HEK293 (cell line): ENCODE results near the gene NDRG4.

Source experiments
- CTCF ChIA-PET: fragments of 350-600 bp; formaldehyde crosslinking; extraction: SDS; loops from one replicate; lab custom pipeline; 2021; ENCODE audit warnings: antibody characterized with exemption; lab: Yijun Ruan, JAX
- POLR2A ChIA-PET: fragments of 300-600 bp; formaldehyde crosslinking; extraction: SDS; loops from one replicate; lab custom pipeline; 2020; ENCODE audit warnings: antibody characterized with exemption, inconsistent platforms; lab: Yijun Ruan, JAX
- H3K27ac ChIP-seq: fragments of 200-500 bp; sonication (Bioruptor generic); 2 replicates; pipeline ENCODE4 v1.5.1; 2014; ENCODE audit warnings: low read depth, low read length, control low read depth, inconsistent platforms; ENCODE audit errors: extremely low read depth
- H3K36me3 ChIP-seq, 2 experiments: fragments of 200-500 bp in 1 of 2; sonication (Bioruptor generic) in 1 of 2; 1 replicate in 1 of 2; 2 replicates in 1 of 2; pipeline ENCODE4 v1.5.1; 2014 to 2017; ENCODE audit warnings: inconsistent platforms in 2 of 2, low read length in 2 of 2; ENCODE audit not compliant: control insufficient read depth in 2 of 2, insufficient read depth in 1 of 2
- H3K4me1 ChIP-seq: fragments of 200-500 bp; sonication (Bioruptor generic); 2 replicates; pipeline ENCODE4 v1.5.1; 2014; ENCODE audit warnings: mild to moderate bottlenecking, low read length, inconsistent platforms; ENCODE audit not compliant: control insufficient read depth, insufficient read depth
- H3K4me3 ChIP-seq: 2 replicates; pipeline ENCODE4 v1.5.1; 2011; ENCODE audit warnings: low read depth, mild to moderate bottlenecking, control low read depth, low read length, moderate library complexity
- H3K9me3 ChIP-seq: fragments of 200-500 bp; sonication (Bioruptor generic); 2 replicates; pipeline ENCODE4 v1.5.1; 2014; ENCODE audit warnings: low read depth, low read length, inconsistent platforms; ENCODE audit not compliant: control insufficient read depth, insufficient read depth
- GLI2 ChIP-seq: fragments of 450-650 bp; formaldehyde crosslinking; IDR thresholded peaks from 2 replicates; pipeline ENCODE4; 2017; ENCODE audit warnings: missing biosample characterization, missing genetic modification characterization, low read depth, borderline replicate concordance
- IKZF3 ChIP-seq: fragments of 450-650 bp; IDR thresholded peaks from 2 replicates; pipeline ENCODE4 v1.5.0; 2018; ENCODE audit warnings: missing biosample characterization, mild to moderate bottlenecking, missing genetic modification characterization, moderate library complexity
- SALL2 ChIP-seq: fragments of 450-650 bp; formaldehyde crosslinking; IDR thresholded peaks from 2 replicates; pipeline ENCODE4 v1.5.0; 2017; ENCODE audit warnings: missing biosample characterization, mild to moderate bottlenecking, missing genetic modification characterization, borderline replicate concordance
- SCRT2 ChIP-seq: fragments of 450-650 bp; formaldehyde crosslinking; IDR thresholded peaks from 2 replicates; pipeline ENCODE4 v1.5.1; 2016; ENCODE audit warnings: missing biosample characterization, missing genetic modification characterization
- SP2 ChIP-seq: fragments of 450-650 bp; formaldehyde crosslinking; IDR thresholded peaks from 2 replicates; pipeline ENCODE4 v1.5.1; 2016; ENCODE audit warnings: missing biosample characterization, missing genetic modification characterization
- ZFP3 ChIP-seq: fragments of 450-650 bp; formaldehyde crosslinking; IDR thresholded peaks from 2 replicates; pipeline ENCODE4 v1.5.1; 2016; ENCODE audit warnings: low read depth, missing biosample characterization, missing genetic modification characterization
- ZNF112 ChIP-seq: fragments of 450-650 bp; formaldehyde crosslinking; IDR thresholded peaks from 2 replicates; pipeline ENCODE4 v1.5.0; 2017; ENCODE audit warnings: missing biosample characterization, missing genetic modification characterization
- ZNF121 ChIP-seq: fragments of 450-650 bp; formaldehyde crosslinking; IDR thresholded peaks from 2 replicates; pipeline ENCODE4 v1.5.1; 2016; ENCODE audit warnings: missing biosample characterization, missing genetic modification characterization
- ZNF132 ChIP-seq: fragments of 450-650 bp; formaldehyde crosslinking; IDR thresholded peaks from 2 replicates; pipeline ENCODE4 v1.5.1; 2017; ENCODE audit warnings: missing biosample characterization, missing genetic modification characterization, borderline replicate concordance
- ZNF2 ChIP-seq: fragments of 450-650 bp; formaldehyde crosslinking; IDR thresholded peaks from 2 replicates; pipeline ENCODE4 v1.5.1; 2016; ENCODE audit warnings: missing biosample characterization, missing genetic modification characterization
- ZNF501 ChIP-seq: fragments of 450-650 bp; formaldehyde crosslinking; IDR thresholded peaks from 2 replicates; pipeline ENCODE4 v1.5.1; 2016; ENCODE audit warnings: missing biosample characterization, missing genetic modification characterization
- ZNF529 ChIP-seq: fragments of 450-650 bp; formaldehyde crosslinking; IDR thresholded peaks from 2 replicates; pipeline ENCODE4 v1.5.1; 2017; ENCODE audit warnings: missing genetic modification characterization, missing biosample characterization; ENCODE audit not compliant: insufficient replicate concordance
- ZNF561 ChIP-seq: fragments of 450-650 bp; IDR thresholded peaks from 2 replicates; pipeline ENCODE4 v1.5.1; 2018; ENCODE audit warnings: missing biosample characterization, missing genetic modification characterization, borderline replicate concordance
- ZNF76 ChIP-seq: fragments of 450-650 bp; formaldehyde crosslinking; IDR thresholded peaks from 2 replicates; pipeline ENCODE4; 2016; ENCODE audit warnings: low read depth, missing biosample characterization, missing genetic modification characterization, borderline replicate concordance
- ZSCAN23 ChIP-seq: fragments of 450-650 bp; formaldehyde crosslinking; IDR thresholded peaks from 2 replicates; pipeline ENCODE4 v1.5.1; 2016; ENCODE audit warnings: missing biosample characterization, missing genetic modification characterization
- TF ChIP-seq, protein P1 (sequence below): fragments of 450-650 bp; formaldehyde crosslinking; IDR thresholded peaks from 2 replicates; pipeline ENCODE4 v1.5.0; 2017; ENCODE audit warnings: missing biosample characterization, missing genetic modification characterization, borderline replicate concordance
- TF ChIP-seq, protein P2 (sequence below): fragments of 450-650 bp; formaldehyde crosslinking; IDR thresholded peaks from 2 replicates; pipeline ENCODE4 v1.5.1; 2016; ENCODE audit warnings: missing biosample characterization, missing genetic modification characterization
- TF ChIP-seq, protein P3 (sequence below): fragments of 450-650 bp; formaldehyde crosslinking; conservative IDR thresholded peaks from 2 replicates; pipeline ENCODE4 v1.5.1; 2016; ENCODE audit warnings: low read depth, missing biosample characterization, missing genetic modification characterization
- TF ChIP-seq, protein P4 (sequence below): fragments of 450-650 bp; IDR thresholded peaks from 2 replicates; pipeline ENCODE4 v1.5.1; 2018; ENCODE audit warnings: missing biosample characterization, missing genetic modification characterization
- TF ChIP-seq, protein P5 (sequence below): fragments of 450-650 bp; formaldehyde crosslinking; IDR thresholded peaks from 2 replicates; pipeline ENCODE4 v1.5.1; 2016; ENCODE audit warnings: missing biosample characterization, missing genetic modification characterization
- TF ChIP-seq, protein P6 (sequence below): fragments of 450-650 bp; formaldehyde crosslinking; IDR thresholded peaks from 2 replicates; pipeline ENCODE4 v1.5.1; 2016; ENCODE audit warnings: missing biosample characterization, missing genetic modification characterization

Gene NDRG4

DNA sequence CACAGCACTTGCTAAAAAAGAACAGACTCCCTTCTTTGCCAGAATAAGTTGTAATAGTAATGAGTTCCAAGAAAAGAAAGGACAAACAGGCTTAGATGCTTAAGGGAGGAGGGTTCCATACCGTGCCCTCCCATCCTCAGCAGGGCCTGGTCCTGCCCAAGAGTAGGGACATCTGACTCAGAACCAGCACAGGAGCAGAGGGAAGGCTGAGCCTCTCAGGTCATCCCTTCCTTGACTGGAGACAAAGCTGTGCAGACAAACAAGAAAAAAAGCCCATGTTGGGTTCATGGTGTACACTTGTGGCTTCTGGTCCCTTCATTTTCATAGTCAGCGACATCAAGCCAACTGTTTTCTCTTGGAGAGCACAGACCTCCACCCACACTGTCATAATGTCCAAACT lies 44.2 kb upstream of the NDRG4 start:
- H3K27ac ChIP-seq, result no peak overlapping the region
- no peaks in the 10 kb centered on the region for H3K36me3 ChIP-seq
- ChIA-PET POLR2A (interaction anchor here (1.2 kb wide), 1 partner anchor 10 kb away, joined by 3 read pairs; no protein-coding TSS in a partner anchor), CTCF (interaction anchor here (0.6 to 1.3 kb wide), 2 partner anchors 119 to 873 kb away, joined by 3 read pairs; no protein-coding TSS in a partner anchor)
- H3K9me3 ChIP-seq, result no peaks in the 10 kb centered on the region
- no peak overlapping the region for H3K4me3 ChIP-seq
- TF ChIP-seq, protein P1, sequence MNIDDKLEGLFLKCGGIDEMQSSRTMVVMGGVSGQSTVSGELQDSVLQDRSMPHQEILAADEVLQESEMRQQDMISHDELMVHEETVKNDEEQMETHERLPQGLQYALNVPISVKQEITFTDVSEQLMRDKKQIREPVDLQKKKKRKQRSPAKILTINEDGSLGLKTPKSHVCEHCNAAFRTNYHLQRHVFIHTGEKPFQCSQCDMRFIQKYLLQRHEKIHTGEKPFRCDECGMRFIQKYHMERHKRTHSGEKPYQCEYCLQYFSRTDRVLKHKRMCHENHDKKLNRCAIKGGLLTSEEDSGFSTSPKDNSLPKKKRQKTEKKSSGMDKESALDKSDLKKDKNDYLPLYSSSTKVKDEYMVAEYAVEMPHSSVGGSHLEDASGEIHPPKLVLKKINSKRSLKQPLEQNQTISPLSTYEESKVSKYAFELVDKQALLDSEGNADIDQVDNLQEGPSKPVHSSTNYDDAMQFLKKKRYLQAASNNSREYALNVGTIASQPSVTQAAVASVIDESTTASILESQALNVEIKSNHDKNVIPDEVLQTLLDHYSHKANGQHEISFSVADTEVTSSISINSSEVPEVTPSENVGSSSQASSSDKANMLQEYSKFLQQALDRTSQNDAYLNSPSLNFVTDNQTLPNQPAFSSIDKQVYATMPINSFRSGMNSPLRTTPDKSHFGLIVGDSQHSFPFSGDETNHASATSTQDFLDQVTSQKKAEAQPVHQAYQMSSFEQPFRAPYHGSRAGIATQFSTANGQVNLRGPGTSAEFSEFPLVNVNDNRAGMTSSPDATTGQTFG, result no peak
- no peak for TF ChIP-seq ZNF501 (tag by site-specific recombination)
- no peak for TF ChIP-seq ZNF529 (tag by site-specific recombination)
- TF ChIP-seq ZNF561 (tag by site-specific recombination), result no peak
- no peak for TF ChIP-seq ZNF2 (tag by site-specific recombination)
- TF ChIP-seq GLI2 (tag by site-specific recombination), result no peak
- TF ChIP-seq, protein P2, sequence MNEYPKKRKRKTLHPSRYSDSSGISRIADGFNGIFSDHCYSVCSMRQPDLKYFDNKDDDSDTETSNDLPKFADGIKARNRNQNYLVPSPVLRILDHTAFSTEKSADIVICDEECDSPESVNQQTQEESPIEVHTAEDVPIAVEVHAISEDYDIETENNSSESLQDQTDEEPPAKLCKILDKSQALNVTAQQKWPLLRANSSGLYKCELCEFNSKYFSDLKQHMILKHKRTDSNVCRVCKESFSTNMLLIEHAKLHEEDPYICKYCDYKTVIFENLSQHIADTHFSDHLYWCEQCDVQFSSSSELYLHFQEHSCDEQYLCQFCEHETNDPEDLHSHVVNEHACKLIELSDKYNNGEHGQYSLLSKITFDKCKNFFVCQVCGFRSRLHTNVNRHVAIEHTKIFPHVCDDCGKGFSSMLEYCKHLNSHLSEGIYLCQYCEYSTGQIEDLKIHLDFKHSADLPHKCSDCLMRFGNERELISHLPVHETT (tag by site-specific recombination), result no peak
- no peak for TF ChIP-seq ZNF121 (tag by site-specific recombination)
- no peak for TF ChIP-seq ZNF76 (tag by site-specific recombination)
- 0 out of 2 replicates have a peak, but pooled peaks cover 3% of the 10 kb centered on the region for H3K4me1 ChIP-seq

DNA sequence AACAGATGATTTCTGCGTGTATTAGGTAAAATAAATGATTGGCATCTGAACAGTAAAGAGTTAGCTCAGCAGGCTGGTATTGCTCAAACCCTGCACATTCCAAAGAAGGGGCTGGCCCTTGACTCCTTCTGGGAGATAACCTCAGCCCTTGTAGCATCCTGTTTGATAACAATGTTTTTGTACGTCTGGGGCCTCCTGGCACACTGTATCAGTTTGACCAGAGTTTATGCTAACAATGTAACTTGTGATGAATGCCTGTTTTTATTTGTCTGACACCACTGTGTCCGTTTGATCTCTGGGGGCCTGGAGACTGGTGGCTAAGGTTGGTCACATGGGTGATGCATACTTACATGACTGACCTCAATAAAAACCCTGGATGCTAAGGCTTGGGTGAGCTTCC lies 43.8 kb upstream of the NDRG4 start:
- Histone ChIP-seq H3K27ac (no peak overlapping the region), H3K4me3 (no peak overlapping the region)
- CTCF ChIA-PET, result interaction anchor here (0.5 to 1.3 kb wide), 4 partner anchors 31 to 873 kb away, joined by 3 read pairs; no protein-coding TSS in a partner anchor
- no peak for TF ChIP-seq IKZF3 (tag by site-specific recombination)
- TF ChIP-seq, protein P3, sequence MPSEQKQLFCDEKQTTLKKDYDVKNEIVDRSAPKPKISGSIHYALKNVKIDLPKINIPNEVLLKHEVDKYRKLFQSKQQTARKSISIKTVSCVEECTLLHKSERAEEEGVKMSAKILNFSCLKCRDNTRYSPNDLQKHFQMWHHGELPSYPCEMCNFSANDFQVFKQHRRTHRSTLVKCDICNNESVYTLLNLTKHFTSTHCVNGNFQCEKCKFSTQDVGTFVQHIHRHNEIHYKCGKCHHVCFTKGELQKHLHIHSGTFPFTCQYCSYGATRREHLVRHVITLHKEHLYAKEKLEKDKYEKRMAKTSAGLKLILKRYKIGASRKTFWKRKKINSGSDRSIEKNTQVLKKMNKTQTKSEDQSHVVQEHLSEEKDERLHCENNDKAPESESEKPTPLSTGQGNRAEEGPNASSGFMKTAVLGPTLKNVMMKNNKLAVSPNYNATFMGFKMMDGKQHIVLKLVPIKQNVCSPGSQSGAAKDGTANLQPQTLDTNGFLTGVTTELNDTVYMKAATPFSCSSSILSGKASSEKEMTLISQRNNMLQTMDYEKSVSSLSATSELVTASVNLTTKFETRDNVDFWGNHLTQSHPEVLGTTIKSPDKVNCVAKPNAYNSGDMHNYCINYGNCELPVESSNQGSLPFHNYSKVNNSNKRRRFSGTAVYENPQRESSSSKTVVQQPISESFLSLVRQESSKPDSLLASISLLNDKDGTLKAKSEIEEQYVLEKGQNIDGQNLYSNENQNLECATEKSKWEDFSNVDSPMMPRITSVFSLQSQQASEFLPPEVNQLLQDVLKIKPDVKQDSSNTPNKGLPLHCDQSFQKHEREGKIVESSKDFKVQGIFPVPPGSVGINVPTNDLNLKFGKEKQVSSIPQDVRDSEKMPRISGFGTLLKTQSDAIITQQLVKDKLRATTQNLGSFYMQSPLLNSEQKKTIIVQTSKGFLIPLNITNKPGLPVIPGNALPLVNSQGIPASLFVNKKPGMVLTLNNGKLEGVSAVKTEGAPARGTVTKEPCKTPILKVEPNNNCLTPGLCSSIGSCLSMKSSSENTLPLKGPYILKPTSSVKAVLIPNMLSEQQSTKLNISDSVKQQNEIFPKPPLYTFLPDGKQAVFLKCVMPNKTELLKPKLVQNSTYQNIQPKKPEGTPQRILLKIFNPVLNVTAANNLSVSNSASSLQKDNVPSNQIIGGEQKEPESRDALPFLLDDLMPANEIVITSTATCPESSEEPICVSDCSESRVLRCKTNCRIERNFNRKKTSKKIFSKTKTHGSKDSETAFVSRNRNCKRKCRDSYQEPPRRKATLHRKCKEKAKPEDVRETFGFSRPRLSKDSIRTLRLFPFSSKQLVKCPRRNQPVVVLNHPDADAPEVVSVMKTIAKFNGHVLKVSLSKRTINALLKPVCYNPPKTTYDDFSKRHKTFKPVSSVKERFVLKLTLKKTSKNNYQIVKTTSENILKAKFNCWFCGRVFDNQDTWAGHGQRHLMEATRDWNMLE (tag by site-specific recombination), result no peak
- no peak for TF ChIP-seq ZSCAN23 (tag by site-specific recombination)
- TF ChIP-seq ZNF112 (tag by site-specific recombination), result no peak
- TF ChIP-seq SP2 (tag by site-specific recombination), result no peak
- TF ChIP-seq, protein P4, sequence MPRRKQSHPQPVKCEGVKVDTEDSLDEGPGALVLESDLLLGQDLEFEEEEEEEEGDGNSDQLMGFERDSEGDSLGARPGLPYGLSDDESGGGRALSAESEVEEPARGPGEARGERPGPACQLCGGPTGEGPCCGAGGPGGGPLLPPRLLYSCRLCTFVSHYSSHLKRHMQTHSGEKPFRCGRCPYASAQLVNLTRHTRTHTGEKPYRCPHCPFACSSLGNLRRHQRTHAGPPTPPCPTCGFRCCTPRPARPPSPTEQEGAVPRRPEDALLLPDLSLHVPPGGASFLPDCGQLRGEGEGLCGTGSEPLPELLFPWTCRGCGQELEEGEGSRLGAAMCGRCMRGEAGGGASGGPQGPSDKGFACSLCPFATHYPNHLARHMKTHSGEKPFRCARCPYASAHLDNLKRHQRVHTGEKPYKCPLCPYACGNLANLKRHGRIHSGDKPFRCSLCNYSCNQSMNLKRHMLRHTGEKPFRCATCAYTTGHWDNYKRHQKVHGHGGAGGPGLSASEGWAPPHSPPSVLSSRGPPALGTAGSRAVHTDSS (tag by site-specific recombination), result no peak
- TF ChIP-seq ZNF132, result no peak
- TF ChIP-seq ZFP3 (tag by site-specific recombination), result no peak
- TF ChIP-seq SCRT2 (tag by site-specific recombination), result no peak
- no peak for TF ChIP-seq SALL2 (tag by site-specific recombination)
- TF ChIP-seq, protein P5, sequence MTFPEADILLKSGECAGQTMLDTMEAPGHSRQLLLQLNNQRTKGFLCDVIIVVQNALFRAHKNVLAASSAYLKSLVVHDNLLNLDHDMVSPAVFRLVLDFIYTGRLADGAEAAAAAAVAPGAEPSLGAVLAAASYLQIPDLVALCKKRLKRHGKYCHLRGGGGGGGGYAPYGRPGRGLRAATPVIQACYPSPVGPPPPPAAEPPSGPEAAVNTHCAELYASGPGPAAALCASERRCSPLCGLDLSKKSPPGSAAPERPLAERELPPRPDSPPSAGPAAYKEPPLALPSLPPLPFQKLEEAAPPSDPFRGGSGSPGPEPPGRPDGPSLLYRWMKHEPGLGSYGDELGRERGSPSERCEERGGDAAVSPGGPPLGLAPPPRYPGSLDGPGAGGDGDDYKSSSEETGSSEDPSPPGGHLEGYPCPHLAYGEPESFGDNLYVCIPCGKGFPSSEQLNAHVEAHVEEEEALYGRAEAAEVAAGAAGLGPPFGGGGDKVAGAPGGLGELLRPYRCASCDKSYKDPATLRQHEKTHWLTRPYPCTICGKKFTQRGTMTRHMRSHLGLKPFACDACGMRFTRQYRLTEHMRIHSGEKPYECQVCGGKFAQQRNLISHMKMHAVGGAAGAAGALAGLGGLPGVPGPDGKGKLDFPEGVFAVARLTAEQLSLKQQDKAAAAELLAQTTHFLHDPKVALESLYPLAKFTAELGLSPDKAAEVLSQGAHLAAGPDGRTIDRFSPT (tag by site-specific recombination), result no peak
- TF ChIP-seq, protein P6, sequence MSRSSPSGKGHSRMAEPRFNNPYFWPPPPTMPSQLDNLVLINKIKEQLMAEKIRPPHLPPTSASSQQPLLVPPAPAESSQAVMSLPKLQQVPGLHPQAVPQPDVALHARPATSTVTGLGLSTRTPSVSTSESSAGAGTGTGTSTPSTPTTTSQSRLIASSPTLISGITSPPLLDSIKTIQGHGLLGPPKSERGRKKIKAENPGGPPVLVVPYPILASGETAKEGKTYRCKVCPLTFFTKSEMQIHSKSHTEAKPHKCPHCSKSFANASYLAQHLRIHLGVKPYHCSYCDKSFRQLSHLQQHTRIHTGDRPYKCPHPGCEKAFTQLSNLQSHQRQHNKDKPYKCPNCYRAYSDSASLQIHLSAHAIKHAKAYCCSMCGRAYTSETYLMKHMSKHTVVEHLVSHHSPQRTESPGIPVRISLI (tag by site-specific recombination), result no peak

More for the DNA sequence above, 43.8 kb upstream of the NDRG4 start:
- POLR2A ChIA-PET, result interaction anchor here (1.2 kb wide), 1 partner anchor 10 kb away, joined by 3 read pairs; no protein-coding TSS in a partner anchor
- H3K36me3 ChIP-seq, result no peaks in the 10 kb centered on the region
- no peaks in the 10 kb centered on the region for H3K9me3 ChIP-seq
- 0 out of 2 replicates have a peak, but pooled peaks cover 3% of the 10 kb centered on the region for H3K4me1 ChIP-seq
